Measurements from ENCODE around the gene NDNF. TPM values are rescaled to one million over a fixed set of nuclear protein-coding genes. Genes with fewer than 3 reads are reported as not detected.

NDNF gene
- total and polyA plus RNA-seq, 2 donors (not counting 3 experiments of a cell fraction or from before 2014, with no cell fraction given) = not detected

DNA sequence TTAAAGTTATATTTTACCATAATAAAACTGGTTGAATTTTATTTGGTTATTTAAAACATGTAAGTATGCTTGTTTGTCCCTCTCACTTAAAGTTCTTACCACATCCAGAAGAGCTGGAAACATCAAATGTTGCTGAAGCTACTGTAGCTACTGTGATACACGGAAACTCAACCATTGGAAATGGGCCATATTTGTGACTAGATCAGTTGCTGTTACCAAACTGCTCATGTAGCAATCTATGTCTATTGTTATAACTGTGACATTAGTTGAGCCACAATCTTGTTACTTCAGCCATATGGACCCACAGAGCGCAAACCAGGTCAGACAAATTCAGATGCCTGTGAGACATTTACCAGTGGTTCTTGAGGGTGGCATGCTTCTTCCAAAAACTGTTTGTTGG, 41.6 kb downstream of the NDNF start:
- FAIRE-seq (no peak), DNase-seq (ENCODE audit: low read depth, low spot score) (no peak)
- Histone ChIP-seq H3K9ac (replicated peaks; ENCODE audit: extremely low read depth, insufficient read depth, low read length) (no peak overlapping the region), H3K4me2 (ENCODE audit: insufficient read depth, low read length) (no peak overlapping the region), H3K4me3 (replicated peaks in 1 of 3; ENCODE audit: insufficient read depth in 1 of 3, low read depth in 1 of 3, low read length in 3 of 3) (no peak overlapping the region), H3K9me3 (replicated peaks; ENCODE audit: control insufficient read depth, insufficient read depth, low read length) (no peaks in the 10 kb centered on the region), H3K4me1 (ENCODE audit: control insufficient read depth, extremely low read depth, insufficient read depth, low read length) (no peaks in the 10 kb centered on the region), H3K36me3 (ENCODE audit: control insufficient read depth in 2 of 2, extremely low read depth in 1 of 2, insufficient read depth in 2 of 2, low read length in 2 of 2) (no peaks in the 10 kb centered on the region), H3K27me3 (ENCODE audit: control insufficient read depth in 2 of 2, insufficient read depth in 2 of 2, low read length in 2 of 2) (no peaks in the 10 kb centered on the region), H3K9me1 (replicated peaks; ENCODE audit: control insufficient read depth, extremely low read depth, insufficient read depth, low read length) (no peaks in the 10 kb centered on the region), H3K79me2 (ENCODE audit: control insufficient read depth, insufficient read depth, low read length) (no peaks in the 10 kb centered on the region), H2AFZ (ENCODE audit: low read depth, low read length) (no peak overlapping the region), H4K20me1 (replicated peaks; ENCODE audit: control insufficient read depth, extremely low read depth, insufficient read depth, low read length) (no peaks in the 10 kb centered on the region), H3K27ac (ENCODE audit: insufficient read depth, low read depth, low read length) (no peak overlapping the region)
- TF ChIP-seq EZH2 (IDR thresholded peaks at IDR 0.05; ENCODE audit: borderline replicate concordance, low read depth, low read length, severe bottlenecking) (no peak), POLR2A (IDR thresholded peaks at IDR 0.05; ENCODE audit: low read depth, low read length) (no peak), POLR2AphosphoS5 (IDR thresholded peaks at IDR 0.05; ENCODE audit: insufficient read depth, low read depth, low read length) (no peak)
- ChIA-PET CTCF (no interaction called here), POLR2A (no interaction called here)
- BruUV-seq (replicated peaks) = no TSS peak
- dilution Hi-C loops (cut with MboI; ENCODE audit: extremely low pct_ligation_motif_present, low sequenced_read_pairs) (no loop called here), intact Hi-C loops (cut with micrococcal nuclease) (no loop called here)

DNA sequence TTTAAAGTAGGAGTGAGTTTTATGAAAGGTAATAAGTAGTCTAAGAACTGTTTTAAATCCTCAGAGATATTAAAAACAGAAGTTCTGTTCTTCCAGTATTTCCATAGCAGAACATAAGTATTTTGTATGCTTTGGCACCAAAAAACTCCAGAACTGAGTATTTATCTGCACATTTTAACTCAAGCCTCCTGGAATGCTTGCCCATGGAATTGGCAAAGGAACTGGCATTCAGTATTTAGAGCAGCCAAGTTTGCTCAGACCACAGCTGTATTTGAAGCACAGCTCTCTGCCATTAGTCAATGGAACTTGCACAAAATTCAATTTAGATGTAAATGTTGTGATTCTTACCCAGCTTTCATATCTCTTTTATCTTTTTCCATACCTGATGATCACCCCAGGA, 42.2 kb downstream of the NDNF start:
- no peaks in the 10 kb centered on the region for H3K9me3 ChIP-seq (replicated peaks; ENCODE audit: control insufficient read depth, insufficient read depth, low read length)
- no peak overlapping the region for H3K27ac ChIP-seq (ENCODE audit: insufficient read depth, low read depth, low read length)
- H3K9me1 ChIP-seq (replicated peaks; ENCODE audit: control insufficient read depth, extremely low read depth, insufficient read depth, low read length) = no peaks in the 10 kb centered on the region
- no peaks in the 10 kb centered on the region for H3K4me1 ChIP-seq (ENCODE audit: control insufficient read depth, extremely low read depth, insufficient read depth, low read length)
- H3K36me3 ChIP-seq (ENCODE audit: control insufficient read depth in 2 of 2, extremely low read depth in 1 of 2, insufficient read depth in 2 of 2, low read length in 2 of 2) = no peaks in the 10 kb centered on the region
- no peak for FAIRE-seq
- H3K27me3 ChIP-seq (ENCODE audit: control insufficient read depth in 2 of 2, insufficient read depth in 2 of 2, low read length in 2 of 2) = no peaks in the 10 kb centered on the region
- no peak overlapping the region for H3K4me3 ChIP-seq (replicated peaks in 1 of 3; ENCODE audit: insufficient read depth in 1 of 3, low read depth in 1 of 3, low read length in 3 of 3)
- no peak overlapping the region for H3K9ac ChIP-seq (replicated peaks; ENCODE audit: extremely low read depth, insufficient read depth, low read length)
- ChIA-PET POLR2A (no interaction called here), CTCF (no interaction called here)
- no TSS peak for BruUV-seq (replicated peaks)
- H2AFZ ChIP-seq (ENCODE audit: low read depth, low read length) = no peak overlapping the region
- no peak for DNase-seq (ENCODE audit: low read depth, low spot score)
- intact Hi-C loops (cut with micrococcal nuclease) = no loop called here
- no peak overlapping the region for H3K4me2 ChIP-seq (ENCODE audit: insufficient read depth, low read length)
- no peaks in the 10 kb centered on the region for H3K79me2 ChIP-seq (ENCODE audit: control insufficient read depth, insufficient read depth, low read length)
- TF ChIP-seq POLR2A (IDR thresholded peaks at IDR 0.05; ENCODE audit: low read depth, low read length) (no peak), GATA2 (IDR thresholded peaks at IDR 0.05; ENCODE audit: insufficient read depth, insufficient read length, low read depth, low read length) (no peak), JUN (IDR thresholded peaks at IDR 0.05; ENCODE audit: borderline replicate concordance, insufficient read depth, insufficient read length, low read depth) (no peak)
- TF ChIP-seq, protein P1, sequence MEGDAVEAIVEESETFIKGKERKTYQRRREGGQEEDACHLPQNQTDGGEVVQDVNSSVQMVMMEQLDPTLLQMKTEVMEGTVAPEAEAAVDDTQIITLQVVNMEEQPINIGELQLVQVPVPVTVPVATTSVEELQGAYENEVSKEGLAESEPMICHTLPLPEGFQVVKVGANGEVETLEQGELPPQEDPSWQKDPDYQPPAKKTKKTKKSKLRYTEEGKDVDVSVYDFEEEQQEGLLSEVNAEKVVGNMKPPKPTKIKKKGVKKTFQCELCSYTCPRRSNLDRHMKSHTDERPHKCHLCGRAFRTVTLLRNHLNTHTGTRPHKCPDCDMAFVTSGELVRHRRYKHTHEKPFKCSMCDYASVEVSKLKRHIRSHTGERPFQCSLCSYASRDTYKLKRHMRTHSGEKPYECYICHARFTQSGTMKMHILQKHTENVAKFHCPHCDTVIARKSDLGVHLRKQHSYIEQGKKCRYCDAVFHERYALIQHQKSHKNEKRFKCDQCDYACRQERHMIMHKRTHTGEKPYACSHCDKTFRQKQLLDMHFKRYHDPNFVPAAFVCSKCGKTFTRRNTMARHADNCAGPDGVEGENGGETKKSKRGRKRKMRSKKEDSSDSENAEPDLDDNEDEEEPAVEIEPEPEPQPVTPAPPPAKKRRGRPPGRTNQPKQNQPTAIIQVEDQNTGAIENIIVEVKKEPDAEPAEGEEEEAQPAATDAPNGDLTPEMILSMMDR (IDR thresholded peaks at IDR 0.05; ENCODE audit: extremely low read depth in 1 of 2, insufficient read depth in 1 of 2, low read depth in 1 of 2, low read length in 2 of 2) = no peak
- dilution Hi-C loops (cut with MboI; ENCODE audit: extremely low pct_ligation_motif_present, low sequenced_read_pairs) = no loop called here
- no peaks in the 10 kb centered on the region for H4K20me1 ChIP-seq (replicated peaks; ENCODE audit: control insufficient read depth, extremely low read depth, insufficient read depth, low read length)
